ENCODE data around the gene FNDC7.
"Not testable (repeated sequence)": the region's sequence is repeated elsewhere in the genome, so short reads cannot be mapped to it uniquely, and the experiment has no call there.

Gene FNDC7

DNA sequence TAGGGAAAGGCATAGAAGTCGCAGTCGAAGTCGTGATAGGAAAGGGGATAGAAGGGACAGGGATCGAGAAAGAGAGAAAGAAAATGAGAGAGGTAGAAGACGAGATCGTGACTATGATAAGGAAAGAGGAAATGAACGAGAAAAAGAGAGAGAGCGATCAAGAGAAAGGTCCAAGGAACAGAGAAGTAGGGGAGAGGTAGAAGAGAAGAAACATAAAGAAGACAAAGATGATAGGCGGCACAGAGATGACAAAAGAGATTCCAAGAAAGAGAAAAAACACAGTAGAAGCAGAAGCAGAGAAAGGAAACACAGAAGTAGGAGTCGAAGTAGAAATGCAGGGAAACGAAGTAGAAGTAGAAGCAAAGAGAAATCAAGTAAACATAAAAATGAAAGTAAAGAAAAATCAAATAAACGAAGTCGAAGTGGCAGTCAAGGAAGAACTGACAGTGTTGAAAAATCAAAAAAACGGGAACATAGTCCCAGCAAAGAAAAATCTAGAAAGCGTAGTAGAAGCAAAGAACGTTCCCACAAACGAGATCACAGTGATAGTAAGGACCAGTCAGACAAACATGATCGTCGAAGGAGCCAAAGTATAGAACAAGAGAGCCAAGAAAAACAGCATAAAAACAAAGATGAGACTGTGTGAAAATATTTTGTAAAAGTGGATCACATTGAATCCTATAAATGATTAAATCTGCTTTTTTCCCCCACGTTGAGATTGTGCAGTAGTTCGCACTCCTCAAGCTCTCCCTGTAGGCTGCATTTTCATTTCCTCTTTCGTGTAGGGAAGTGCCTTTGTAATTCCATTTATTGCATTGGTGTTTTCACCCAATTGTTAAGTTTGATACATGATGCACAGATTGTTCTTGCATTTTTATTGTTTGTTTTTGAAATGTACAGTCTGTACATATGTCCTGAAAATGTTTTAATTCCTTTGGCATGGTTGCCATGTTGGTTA, 13.1 kb upstream of the FNDC7 start:
- DNase-seq = no peak

DNA sequence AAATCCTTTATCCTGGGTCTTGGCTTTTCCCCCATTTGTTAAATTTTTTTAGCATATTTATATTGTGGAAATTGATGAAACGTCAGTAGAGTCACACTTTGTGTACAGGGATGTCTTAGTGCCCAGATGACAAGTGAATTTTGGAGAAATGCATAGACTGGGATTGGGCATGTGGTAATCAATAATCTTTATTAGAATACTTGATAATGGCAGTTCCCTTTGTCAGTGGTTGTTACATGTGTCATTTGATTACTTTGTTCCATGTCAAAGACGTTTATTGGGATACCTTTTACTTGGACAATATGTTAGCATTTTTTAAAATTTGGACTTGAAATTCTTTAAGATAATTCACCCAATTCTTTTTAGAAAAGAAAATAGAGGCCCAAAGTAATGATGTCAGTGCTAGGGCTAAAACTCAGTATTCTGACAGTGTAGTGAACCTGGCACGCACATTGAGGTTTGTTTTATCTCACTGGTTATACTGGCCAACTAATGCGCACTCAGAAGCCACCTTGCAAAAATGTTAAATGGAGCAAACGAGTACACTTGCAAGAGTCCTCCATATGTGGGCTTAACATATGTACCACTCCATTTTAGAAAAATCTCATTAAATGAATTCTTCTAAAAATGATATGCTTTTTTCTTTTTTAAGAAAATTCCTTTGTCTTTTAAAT, 11.4 kb upstream of the FNDC7 start:
- DNase-seq = no peak

- not testable (repeated sequence) for DNase-seq
Measured at GRCh38 chr1:108702109-108702508, 10.6 kb upstream of the FNDC7 start.

DNA sequence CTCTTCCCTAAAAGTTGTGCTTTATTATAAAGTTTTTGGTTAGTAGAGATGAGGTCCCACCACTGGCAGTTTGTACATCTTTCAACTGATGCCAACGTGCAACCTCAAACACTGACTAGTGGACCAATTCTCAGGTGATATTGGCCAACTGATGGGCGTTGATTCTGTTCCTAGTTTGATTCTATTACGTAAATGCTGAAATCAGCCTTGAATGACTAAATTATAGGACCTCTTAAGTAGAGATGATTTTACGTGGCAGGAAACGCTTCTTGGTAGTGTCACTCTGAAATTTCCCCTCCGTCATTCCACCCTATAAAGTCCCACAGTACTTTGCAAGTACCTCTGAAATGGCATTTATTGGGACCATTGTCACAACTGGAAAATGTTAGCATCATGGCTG, 8.8 kb upstream of the FNDC7 start:
- no peak for DNase-seq

DNA sequence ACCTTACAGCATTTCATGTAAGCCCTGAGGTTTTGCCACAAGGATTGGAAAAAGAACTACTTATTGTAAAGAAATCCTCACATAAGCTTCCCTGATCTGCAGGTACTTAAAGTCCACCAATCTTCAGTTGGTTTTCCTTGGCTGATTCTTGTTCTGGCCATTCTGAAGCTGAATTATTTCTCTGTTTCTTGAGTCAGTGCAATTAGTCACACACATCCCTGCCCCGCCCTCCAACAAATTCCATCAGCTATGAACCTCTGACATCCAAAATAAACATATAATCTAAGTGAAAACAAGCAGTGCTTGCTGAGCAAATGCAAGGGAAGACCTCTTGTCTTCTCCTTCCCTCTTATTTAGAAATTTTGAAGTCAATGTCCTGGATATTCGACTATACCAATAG, 8.2 kb upstream of the FNDC7 start:
- no peak for DNase-seq

DNA sequence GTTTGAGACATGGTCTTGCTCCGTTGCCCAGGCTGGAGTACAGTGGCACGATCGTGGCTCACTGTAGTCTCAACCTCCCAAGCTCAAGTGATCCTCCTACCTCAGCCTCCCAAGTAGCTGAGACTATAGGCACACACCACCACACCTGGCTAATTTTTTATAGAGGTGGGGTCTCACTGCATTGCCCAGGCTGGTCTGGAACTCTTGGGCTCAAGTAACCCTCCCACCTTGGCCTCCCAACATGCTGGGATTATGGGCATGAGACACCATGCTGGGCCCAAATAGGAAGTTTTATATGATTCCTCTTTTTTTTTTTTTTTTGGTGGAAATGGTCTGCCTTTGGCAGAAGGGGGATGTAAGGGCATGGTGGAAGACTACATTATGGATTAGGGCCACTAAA, 6.1 kb upstream of the FNDC7 start:
- DNase-seq = no peak

- peak; percentile 14 for DNase-seq
Measured at GRCh38 chr1:108708691-108709660, 3.7 kb upstream of the FNDC7 start.

DNA sequence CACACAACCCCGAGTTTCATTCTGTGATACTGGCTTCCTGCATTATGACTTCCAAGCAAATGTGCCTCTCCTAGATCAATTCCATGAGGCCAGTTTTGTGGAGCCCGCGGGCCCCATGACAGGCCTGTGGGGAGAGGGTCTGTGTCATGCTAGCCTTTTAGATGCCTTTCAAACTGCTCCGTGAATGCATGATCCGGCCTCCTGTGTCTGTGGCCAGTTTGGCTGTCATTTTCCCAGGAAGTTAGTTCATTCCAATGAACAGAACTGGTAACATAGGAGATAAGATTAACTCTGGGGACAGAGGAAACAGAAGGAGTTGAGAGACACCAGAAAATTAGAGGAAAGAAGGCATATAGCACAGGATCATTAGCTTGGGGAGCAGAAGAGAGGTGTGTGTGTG, 3.2 kb downstream of the FNDC7 start:
- no peak for DNase-seq

GRCh38 chr1:108716437-108717230, 3.9 kb downstream of the FNDC7 start:
- DNase-seq = no peak

DNA sequence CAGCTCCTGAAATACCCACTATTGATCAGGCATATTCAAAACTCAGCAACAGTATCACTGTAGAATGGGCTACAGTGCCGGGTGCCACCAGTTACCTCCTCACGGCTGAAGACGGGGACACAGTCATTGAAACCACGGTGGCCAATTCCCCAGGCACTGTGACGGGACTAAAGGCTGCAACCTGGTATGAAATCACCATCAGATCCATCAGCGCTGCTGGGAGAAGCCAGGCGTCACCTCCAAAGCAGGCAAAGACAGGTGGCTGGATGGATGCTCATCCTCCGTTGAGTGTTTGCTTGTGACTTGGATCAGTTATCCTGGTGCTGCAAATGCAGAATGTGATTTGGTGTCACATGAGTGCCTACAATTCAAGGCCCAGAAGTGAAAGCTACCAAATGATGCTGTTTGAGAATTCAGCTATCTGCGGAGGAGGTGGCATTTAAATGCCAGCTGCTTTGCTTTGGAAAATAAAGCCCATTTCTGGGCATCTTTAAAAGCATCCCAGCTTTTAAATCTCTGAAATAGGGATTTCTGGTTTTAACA, 5.1 kb downstream of the FNDC7 start:
- DNase-seq = no peak

DNA sequence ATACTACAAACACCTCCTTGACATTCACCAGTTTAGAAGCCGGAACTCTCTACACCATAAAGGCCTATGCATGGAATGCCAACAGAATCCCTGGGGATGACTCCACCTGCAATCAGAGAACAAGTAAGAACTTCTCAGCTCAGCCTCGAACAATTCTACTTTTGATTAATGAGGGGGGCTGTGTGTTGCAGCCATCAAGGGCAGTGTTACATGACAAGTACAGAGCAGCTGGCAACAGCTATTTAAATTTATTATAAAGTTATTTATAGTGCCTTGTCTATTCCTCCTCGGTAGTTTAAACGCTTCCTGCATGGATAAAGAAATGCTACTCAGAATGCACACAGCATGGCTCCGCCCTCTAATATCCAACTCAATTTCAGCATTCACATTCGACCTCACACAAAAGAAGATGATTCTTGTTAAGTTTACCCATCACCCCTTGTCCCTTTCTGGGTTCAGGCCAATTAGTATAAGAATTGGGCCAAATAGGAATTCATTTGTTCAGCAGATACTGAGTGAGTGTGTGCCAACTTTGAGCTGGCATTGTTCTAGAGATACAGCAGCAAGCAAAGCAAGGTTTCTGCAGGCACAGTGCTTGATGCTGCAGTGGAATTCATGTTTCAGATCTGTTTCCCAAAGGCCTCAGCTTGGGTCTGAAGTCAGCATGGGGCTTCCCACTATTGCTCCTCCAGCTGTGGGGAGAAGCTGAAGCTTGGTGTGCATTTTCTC, 6.4 kb downstream of the FNDC7 start:
- peak; percentile 27 for DNase-seq

DNA sequence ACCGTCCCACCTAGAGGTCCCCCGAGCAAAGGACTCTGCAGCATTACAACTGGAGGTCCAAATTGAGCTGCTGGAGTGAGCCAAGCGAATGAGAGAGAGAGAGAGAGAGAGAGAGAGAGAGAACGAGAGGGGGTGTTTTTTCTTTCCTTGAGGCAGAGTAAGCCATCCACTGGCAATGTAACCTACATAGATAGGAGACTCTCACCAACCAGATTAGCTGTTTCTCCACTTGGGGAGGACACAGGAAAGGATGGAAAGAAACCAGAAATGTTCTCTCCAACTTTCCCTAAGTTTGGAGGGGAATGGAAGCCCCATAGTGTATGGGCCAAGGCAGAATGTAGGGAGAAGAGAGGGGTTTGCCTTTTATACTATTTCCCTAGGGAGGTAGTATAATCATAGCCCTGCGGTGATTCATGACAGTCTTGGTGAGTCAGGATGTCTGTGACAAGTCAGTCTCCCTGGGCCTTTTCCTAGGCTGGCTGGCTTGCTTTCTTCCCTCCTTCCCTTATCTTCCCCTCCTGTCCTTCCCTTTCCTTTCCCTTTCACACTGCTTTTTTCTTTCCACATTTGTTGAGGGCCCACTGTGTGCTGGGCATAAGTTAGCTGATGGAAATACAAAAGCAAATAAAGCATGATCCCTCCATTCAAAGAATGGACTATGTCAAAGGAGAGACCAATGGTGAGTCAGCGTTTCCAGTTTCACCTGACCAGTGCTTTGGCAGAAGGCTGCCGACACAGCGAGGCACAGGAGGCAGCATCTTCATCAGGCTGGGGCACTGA, 7.1 kb downstream of the FNDC7 start:
- DNase-seq = peak; percentile 61

GRCh38 chr1:108722292-108722691, 9.6 kb downstream of the FNDC7 start:
- no peak for DNase-seq

- DNase-seq = no peak
Measured at GRCh38 chr1:108725906-108726305, 13.2 kb downstream of the FNDC7 start.

- DNase-seq = no peak
Measured at GRCh38 chr1:108728327-108728923, 15.7 kb downstream of the FNDC7 start.

GRCh38 chr1:108729481-108729880, 16.8 kb downstream of the FNDC7 start:
- peak; percentile 33 for DNase-seq

DNA sequence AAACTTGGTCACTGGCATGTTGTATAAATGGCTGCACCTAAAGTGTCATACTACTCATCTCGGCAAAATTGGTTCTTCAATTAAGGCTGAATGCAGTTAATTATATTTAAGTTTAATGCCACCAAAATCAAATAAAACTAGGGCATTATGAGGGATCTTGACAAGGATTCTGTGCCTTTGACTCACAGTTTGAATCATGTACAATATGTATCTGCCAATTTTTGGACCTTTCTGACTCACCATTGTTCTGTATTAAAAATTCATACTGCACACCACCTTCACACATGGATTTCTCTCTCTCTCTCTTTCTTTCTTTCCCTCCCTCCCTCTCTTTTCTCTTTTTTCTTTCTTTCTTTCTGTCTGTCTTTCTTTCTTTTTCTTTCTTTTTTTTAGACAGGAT, 19.7 kb downstream of the FNDC7 start:
- DNase-seq = no peak

DNA sequence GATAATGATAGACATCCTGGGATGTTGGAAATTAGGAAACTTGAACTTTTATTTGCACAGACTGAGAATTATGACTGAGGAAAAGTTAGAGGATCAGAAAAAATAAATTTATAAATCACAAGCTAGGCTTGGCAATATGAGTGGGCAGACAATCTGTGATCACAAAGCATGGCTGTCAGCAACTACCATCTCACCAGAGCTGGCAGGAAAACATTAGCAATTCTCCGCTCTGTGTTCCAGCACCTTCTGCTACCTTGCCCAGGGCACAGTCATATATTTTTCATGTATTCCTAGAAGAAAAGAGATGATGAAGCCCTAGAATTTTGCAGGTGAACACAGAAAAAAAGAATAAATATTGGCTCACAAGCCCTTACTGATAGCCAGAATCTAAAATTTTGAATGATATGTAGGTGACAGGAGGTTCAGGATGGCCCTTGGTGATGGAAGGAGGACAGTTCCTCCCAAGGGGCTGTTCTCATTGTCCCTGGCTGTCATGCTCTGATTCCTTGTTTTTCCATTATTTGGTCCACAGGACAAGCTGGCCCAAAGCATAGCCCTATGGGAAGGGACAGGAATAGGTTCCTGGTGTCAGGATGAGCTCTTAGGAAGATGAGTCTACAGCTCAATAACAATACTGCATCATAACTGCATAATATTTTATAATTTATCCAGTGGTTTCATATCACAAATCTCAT, 21.6 kb downstream of the FNDC7 start:
- no peak for DNase-seq

DNA sequence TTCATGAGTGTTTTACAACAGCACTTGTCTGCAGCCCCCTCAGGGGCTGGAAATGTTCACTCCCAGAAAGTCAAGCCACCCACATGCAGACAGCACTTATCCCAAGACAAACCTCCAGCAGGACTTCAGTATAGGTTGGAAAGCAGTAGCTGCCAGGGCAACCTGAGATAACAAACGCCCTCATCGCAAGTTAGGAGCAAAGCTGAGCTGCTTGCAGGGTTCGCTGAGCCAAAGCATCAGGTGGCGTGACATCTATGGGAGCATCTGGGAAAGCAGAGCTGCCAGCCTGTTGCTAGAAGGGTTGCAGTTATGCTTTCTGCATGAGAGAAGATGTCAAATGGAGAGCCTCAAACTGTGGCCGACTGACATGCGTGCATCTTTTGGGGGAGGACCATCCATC, 29.5 kb downstream of the FNDC7 start:
- no peak for DNase-seq

All from NCI-H69 (cell line).